Upper lobe of left lung (tissue), 6 donors: ENCODE results near the gene SYCE3. TPM values are rescaled to one million over a fixed set of nuclear protein-coding genes. Genes with fewer than 3 reads are reported as not detected.

Experiments used
- ATAC-seq, 2 donors: fragments of 200-7000 bp; cut with Tn5 transposase; one replicate each; pipeline ENCODE4 v1.9.1; 2022; ENCODE audit warnings: mild to moderate bottlenecking in 2 of 2, moderate library complexity in 2 of 2; ENCODE audit not compliant: low FRiP score in 2 of 2
- DNase-seq, 2 donors: peaks; one replicate each; pipeline ENCODE4 v3.0.0-alpha.2; 2019 to 2020
- H3K27ac ChIP-seq, 4 donors: fragments of 200-600 bp; sonication (generic); one replicate each; pipeline ENCODE4 v1.5.1; 2016 to 2019
- H3K27me3 ChIP-seq, 4 donors: fragments of 200-600 bp; sonication (generic); one replicate each; pipeline ENCODE4 v1.5.1; 2017 to 2019
- H3K36me3 ChIP-seq, 4 donors: fragments of 200-600 bp; sonication (generic); one replicate each; pipeline ENCODE4 v1.5.1; 2016 to 2019
- H3K4me1 ChIP-seq, 4 donors: fragments of 200-600 bp; sonication (generic); one replicate each; pipeline ENCODE4 v1.5.1; 2018 to 2019
- H3K4me3 ChIP-seq, 4 donors: fragments of 200-600 bp; sonication (generic); one replicate each; pipeline ENCODE4 v1.5.1; 2017 to 2019; ENCODE audit warnings: mild to moderate bottlenecking in 2 of 4, moderate library complexity in 1 of 4
- H3K9me3 ChIP-seq, 4 donors: fragments of 200-600 bp; sonication (generic); one replicate each; pipeline ENCODE4 v1.5.1; 2018 to 2019
- EP300 ChIP-seq, 4 donors: sonication (generic); formaldehyde crosslinking; IDR thresholded peaks; one replicate each; pipeline ENCODE4 v1.5.1; 2017; ENCODE audit warnings: antibody characterized with exemption in 4 of 4, control low read depth in 2 of 4
- POLR2A ChIP-seq, 4 donors: fragments of 450-650 bp; IDR thresholded peaks; one replicate each; pipeline ENCODE4 v1.5.1; 2016 to 2017; ENCODE audit warnings: antibody characterized with exemption in 4 of 4, mild to moderate bottlenecking in 2 of 4
- POLR2AphosphoS5 ChIP-seq, 2 donors: sonication (generic); formaldehyde crosslinking; IDR thresholded peaks; one replicate each; pipeline ENCODE4 v1.5.1; 2017; ENCODE audit warnings: antibody characterized with exemption in 2 of 2
- WGBS, 2 donors: methylation state at CpG; one replicate each; pipeline ENCODE4 v1.1.5; 2017 to 2018; 5-methylcytosine and 5-hydroxymethylcytosine counted together
- total RNA-seq, 6 donors: library from RNA; depleted of rRNA in 4 of 6; stranded (reverse); fragments of >200 nt in 4 of 6; gene quantifications; one replicate each; pipeline versions ENCODE4 v1.1.0 to v1.2.1, GENCODE V29; 2016 to 2021
- TF ChIP-seq, protein P1 (sequence below), 6 experiments: fragments of 450-650 bp in 4 of 6; fragments of 200-600 bp in 2 of 6; sonication (generic) in 2 of 6; IDR thresholded peaks; one replicate each; pipeline ENCODE4 v1.5.1; 2016 to 2019; ENCODE audit warnings: antibody characterized with exemption in 6 of 6
- donor health status: DM: no; HTN: no; CAD: no; lungs with moderate emphysema.
- donor health status: DM: no; HTN: yes; CAD: no; lungs with severe emphysema.

SYCE3 gene
- total RNA-seq, 6 donors from 2014 or later: 3.4 TPM; not detected in 5

- Histone ChIP-seq H3K36me3 (no peaks in the 10 kb centered on the region), H3K27ac (peak overlapping the region; percentile 97 to 100 (median 98)), H3K4me3 (peak overlapping the region; percentile 64 to 93 (median 77)), H3K9me3 (no peaks in the 10 kb centered on the region), H3K27me3 (no peaks in the 10 kb centered on the region), H3K4me1 (peaks cover 46 to 80% (median 50%) of the 10 kb centered on the region in 4 donors)
- TF ChIP-seq, protein P1, sequence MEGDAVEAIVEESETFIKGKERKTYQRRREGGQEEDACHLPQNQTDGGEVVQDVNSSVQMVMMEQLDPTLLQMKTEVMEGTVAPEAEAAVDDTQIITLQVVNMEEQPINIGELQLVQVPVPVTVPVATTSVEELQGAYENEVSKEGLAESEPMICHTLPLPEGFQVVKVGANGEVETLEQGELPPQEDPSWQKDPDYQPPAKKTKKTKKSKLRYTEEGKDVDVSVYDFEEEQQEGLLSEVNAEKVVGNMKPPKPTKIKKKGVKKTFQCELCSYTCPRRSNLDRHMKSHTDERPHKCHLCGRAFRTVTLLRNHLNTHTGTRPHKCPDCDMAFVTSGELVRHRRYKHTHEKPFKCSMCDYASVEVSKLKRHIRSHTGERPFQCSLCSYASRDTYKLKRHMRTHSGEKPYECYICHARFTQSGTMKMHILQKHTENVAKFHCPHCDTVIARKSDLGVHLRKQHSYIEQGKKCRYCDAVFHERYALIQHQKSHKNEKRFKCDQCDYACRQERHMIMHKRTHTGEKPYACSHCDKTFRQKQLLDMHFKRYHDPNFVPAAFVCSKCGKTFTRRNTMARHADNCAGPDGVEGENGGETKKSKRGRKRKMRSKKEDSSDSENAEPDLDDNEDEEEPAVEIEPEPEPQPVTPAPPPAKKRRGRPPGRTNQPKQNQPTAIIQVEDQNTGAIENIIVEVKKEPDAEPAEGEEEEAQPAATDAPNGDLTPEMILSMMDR (IDR thresholded peaks at IDR 0.05): peak in 2 of 6 experiments; percentile 7 to 36
- TF ChIP-seq POLR2AphosphoS5 (IDR thresholded peaks at IDR 0.05) (peak; percentile 44 to 47), POLR2A (IDR thresholded peaks at IDR 0.05) (no peak)
- peak; percentile 49 to 70 for ATAC-seq
- peak; percentile 80 to 97 for DNase-seq
- 0 to 3% methylated on average over 10 to 20 of the region's 44 CpGs for WGBS, 2 donors
Observed at GRCh38 chr22:50531546-50531961, 31.2 kb downstream of the SYCE3 start.

GRCh38 chr22:50530877-50531545 is 31.7 kb downstream of the SYCE3 start:
- Histone ChIP-seq H3K9me3 (no peaks in the 10 kb centered on the region), H3K36me3 (no peaks in the 10 kb centered on the region), H3K27me3 (no peaks in the 10 kb centered on the region), H3K4me3 (peak overlapping the region; percentile 64 to 93 (median 77)), H3K4me1 (peaks cover 47 to 83% (median 51%) of the 10 kb centered on the region in 4 donors), H3K27ac (peak overlapping the region; percentile 97 to 100 (median 98))
- ATAC-seq (peak; percentile 73 to 86), DNase-seq (peak; percentile 94 to 95)
- 1% methylated on average over 16 to 53 of the region's 53 CpGs for whole genome bisulfite sequencing, 2 donors
- TF ChIP-seq EP300 (IDR thresholded peaks at IDR 0.05) (peak in 1 of 4 donors; percentile 14), POLR2A (IDR thresholded peaks at IDR 0.05) (peak; percentile 66 to 96 (median 80)), POLR2AphosphoS5 (IDR thresholded peaks at IDR 0.05) (peak; percentile 91 to 95)
- TF ChIP-seq, protein P1 (IDR thresholded peaks at IDR 0.05): no peak

- Histone ChIP-seq H3K36me3 (no peaks in the 10 kb centered on the region), H3K27ac (peak overlapping the region; percentile 97 to 100 (median 98)), H3K4me3 (peak overlapping the region; percentile 27 to 93 (median 77)), H3K9me3 (no peaks in the 10 kb centered on the region), H3K4me1 (peaks cover 47 to 83% (median 51%) of the 10 kb centered on the region in 4 donors), H3K27me3 (no peaks in the 10 kb centered on the region)
- DNase-seq (no peak), ATAC-seq (peak in 1 of 2 donors; percentile 0)
- TF ChIP-seq POLR2AphosphoS5 (IDR thresholded peaks at IDR 0.05) (no peak), EP300 (IDR thresholded peaks at IDR 0.05) (no peak), POLR2A (IDR thresholded peaks at IDR 0.05) (no peak)
- TF ChIP-seq, protein P1 (IDR thresholded peaks at IDR 0.05): no peak
- 0% methylated on average over 1 to 19 of the region's 21 CpGs for WGBS, 2 donors
Observed at GRCh38 chr22:50530580-50530876, 32.2 kb downstream of the SYCE3 start.

DNA sequence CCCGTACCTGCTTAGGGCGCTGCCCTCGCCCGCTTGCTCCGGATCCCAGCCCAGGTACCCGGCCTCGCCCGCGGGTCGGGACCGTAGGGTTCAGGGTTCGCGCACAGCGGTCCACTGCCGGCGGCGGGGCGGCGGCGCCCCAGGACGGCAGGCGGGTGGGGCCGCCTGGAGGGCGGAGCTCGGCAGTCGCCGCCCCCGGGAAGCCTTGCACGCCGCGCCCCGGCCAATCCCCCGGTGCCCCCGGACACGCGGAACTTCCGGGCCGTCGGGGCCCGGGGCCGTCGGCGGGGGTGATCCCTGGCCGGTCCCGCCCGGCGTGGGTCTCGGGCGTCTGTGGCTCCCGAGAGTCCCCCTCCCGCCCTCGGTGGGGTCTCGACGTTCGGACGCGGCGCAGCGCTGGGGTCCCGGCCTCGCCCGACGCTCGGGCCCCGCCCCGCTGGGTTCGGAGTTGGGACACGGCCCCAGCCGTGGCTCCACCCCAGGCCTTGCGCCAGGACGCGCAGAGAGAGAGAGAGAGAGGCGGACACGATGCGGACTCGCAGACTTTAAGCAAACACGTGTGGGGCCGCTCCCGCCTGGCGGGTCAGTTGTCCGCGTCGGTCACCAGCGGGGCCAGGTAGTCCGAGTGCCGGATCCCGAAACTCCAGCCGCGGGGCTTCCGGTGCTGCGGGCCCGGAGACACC is 32.7 kb downstream of the SYCE3 start, which contains the start of gene TYMP:
Gene TYMP, minus strand, starts transcription at position 116 of the 683 bp plus-strand sequence. CDS start 303 bp downstream, outside the sequence.
- DNase-seq (peak; percentile 88 to 97), ATAC-seq (peak; percentile 72)
- Histone ChIP-seq H3K4me1 (peaks cover 47 to 83% (median 52%) of the 10 kb centered on the region in 4 donors), H3K9me3 (no peaks in the 10 kb centered on the region), H3K4me3 (peak within 1 kb of the TSS; percentile 27 to 93 (median 77)), H3K36me3 (no peaks in the 10 kb centered on the region), H3K27ac (peak within 1 kb of the TSS; percentile 97 to 100 (median 98)), H3K27me3 (no peaks in the 10 kb centered on the region)
- peak; percentile 56 to 83 for TF ChIP-seq POLR2AphosphoS5 (IDR thresholded peaks at IDR 0.05)
- TF ChIP-seq, protein P1 (IDR thresholded peaks at IDR 0.05): peak in 2 of 6 experiments; percentile 4 to 40
- peak in 2 of 4 donors; percentile 15 to 45 for TF ChIP-seq EP300 (IDR thresholded peaks at IDR 0.05)
- peak in 3 of 4 donors; percentile 65 to 95 (median 79) for TF ChIP-seq POLR2A (IDR thresholded peaks at IDR 0.05)
- 0 to 1% methylated on average over 25 to 40 of the region's 92 CpGs for WGBS, 2 donors
